ENCODE results near the gene ACSM4. TPM values are rescaled to one million over a fixed set of nuclear protein-coding genes. Genes with fewer than 3 reads are reported as not detected.
"Not testable (repeated sequence)": the region's sequence is repeated elsewhere in the genome, so short reads cannot be mapped to it uniquely, and the experiment has no call there.

Gene ACSM4
- total RNA-seq, 3 donors from 2014 or later (not counting 1 experiment from before 2014, with no cell fraction given): not detected

DNA sequence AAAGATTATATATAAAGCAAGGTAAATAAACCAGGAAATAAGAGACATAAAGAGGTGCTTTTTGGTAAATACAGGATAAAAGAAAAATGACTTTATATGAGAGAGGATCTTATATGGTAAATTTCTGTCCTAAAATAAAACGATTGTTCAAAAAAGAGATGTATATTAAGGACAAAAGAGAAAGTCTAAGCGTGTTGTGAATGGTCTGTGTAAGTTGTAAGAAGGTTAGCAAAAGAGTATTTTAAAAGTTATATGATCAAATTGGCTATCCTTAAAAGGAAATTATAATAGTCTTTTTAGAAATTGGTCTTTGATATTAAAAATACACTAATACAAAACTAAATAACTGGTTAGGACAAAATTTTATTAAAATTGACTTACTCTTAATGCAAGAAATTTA, 14.1 kb upstream of the ACSM4 start:
- Mint-ChIP-seq H3K4me1 (peaks cover 0 to 9% of the 10 kb centered on the region in 2 donors), H3K27me3 (ENCODE audit: low read depth in 2 of 2) (peaks cover 13 to 16% of the 10 kb centered on the region in 2 donors), H3K9me3 (peaks cover 6 to 9% of the 10 kb centered on the region in 2 donors), H3K36me3 (peaks cover 7% of the 10 kb centered on the region), H3K27ac (no peak overlapping the region), H3K4me3 (no peak overlapping the region)
- no peak for DNase-seq
- TF ChIP-seq CTCF (IDR thresholded peaks at IDR 0.05): no peak
- Histone ChIP-seq H3K4me3 (ENCODE audit: low read length) (no peak overlapping the region), H3K9me3 (ENCODE audit: control insufficient read depth, insufficient read depth, low read length) (no peaks in the 10 kb centered on the region), H3K27me3 (ENCODE audit: control insufficient read depth, insufficient read depth, low read length) (peaks cover 2% of the 10 kb centered on the region), H3K36me3 (ENCODE audit: control insufficient read depth, insufficient read depth, low read length) (no peaks in the 10 kb centered on the region), H3K27ac (ENCODE audit: low read length) (no peak overlapping the region), H3K4me1 (ENCODE audit: control insufficient read depth, insufficient read depth, low read length) (no peaks in the 10 kb centered on the region)
- ATAC-seq: no peak
- WGBS (ENCODE audit: insufficient coverage): 81% methylated on average over 2 of the region's 2 CpGs
- intact Hi-C loops (cut with micrococcal nuclease): no loop called here

DNA sequence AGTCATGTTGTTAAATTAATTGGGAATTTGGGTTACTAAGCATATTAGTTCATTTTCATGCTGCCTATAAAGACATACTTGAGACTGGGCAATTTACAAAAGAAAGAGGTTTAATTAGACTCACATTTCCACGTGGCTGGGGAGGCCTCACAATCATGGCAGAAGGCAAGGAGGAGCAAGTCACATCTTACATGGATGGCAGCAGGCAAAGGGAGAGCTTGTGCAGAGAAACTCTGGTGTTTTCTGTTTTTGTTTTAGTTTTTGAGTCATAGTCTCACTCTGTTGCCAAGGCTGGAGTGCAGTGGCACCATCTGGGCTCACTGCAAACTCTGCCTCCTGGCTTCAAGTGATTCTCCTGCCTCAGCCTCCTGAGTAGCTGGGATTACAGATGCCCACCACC, 13.3 kb upstream of the ACSM4 start:
- H3K4me1 Mint-ChIP-seq; H3K27ac ChIP-seq (ENCODE audit: low read length); H3K4me3 Mint-ChIP-seq; DNase-seq; H3K36me3 Mint-ChIP-seq; H3K36me3 ChIP-seq (ENCODE audit: control insufficient read depth, insufficient read depth, low read length); H3K4me3 ChIP-seq (ENCODE audit: low read length); intact Hi-C loops (cut with micrococcal nuclease); H3K9me3 ChIP-seq (ENCODE audit: control insufficient read depth, insufficient read depth, low read length); H3K27me3 ChIP-seq (ENCODE audit: control insufficient read depth, insufficient read depth, low read length); H3K4me1 ChIP-seq (ENCODE audit: control insufficient read depth, insufficient read depth, low read length); H3K27ac Mint-ChIP-seq; ATAC-seq; H3K9me3 Mint-ChIP-seq: not testable (repeated sequence)
- H3K27me3 Mint-ChIP-seq (ENCODE audit: low read depth in 2 of 2): peaks cover 9 to 16% of the 10 kb centered on the region in 2 donors
- WGBS (ENCODE audit: insufficient coverage): 31% methylated on average over 1 of the region's 1 CpG

- DNase-seq (no peak), ATAC-seq (no peak)
- peaks cover 0 to 9% of the 10 kb centered on the region in 2 donors for H3K4me1 Mint-ChIP-seq
- H3K36me3 ChIP-seq (ENCODE audit: control insufficient read depth, insufficient read depth, low read length): no peaks in the 10 kb centered on the region
- H3K27ac Mint-ChIP-seq: no peak overlapping the region
- intact Hi-C loops (cut with micrococcal nuclease): no loop called here
- WGBS (ENCODE audit: insufficient coverage): 64% methylated on average over 1 of the region's 2 CpGs
- no peak overlapping the region for H3K4me3 ChIP-seq (ENCODE audit: low read length)
- peaks cover 8 to 10% of the 10 kb centered on the region in 2 donors for H3K27me3 Mint-ChIP-seq (ENCODE audit: low read depth in 2 of 2)
- H3K4me1 ChIP-seq (ENCODE audit: control insufficient read depth, insufficient read depth, low read length): no peaks in the 10 kb centered on the region
- TF ChIP-seq CTCF (IDR thresholded peaks at IDR 0.05): no peak
- H3K9me3 ChIP-seq (ENCODE audit: control insufficient read depth, insufficient read depth, low read length): no peaks in the 10 kb centered on the region
- no peak overlapping the region for H3K4me3 Mint-ChIP-seq
- H3K9me3 Mint-ChIP-seq: no peaks in the 10 kb centered on the region
- H3K36me3 Mint-ChIP-seq: no peaks in the 10 kb centered on the region
- H3K27me3 ChIP-seq (ENCODE audit: control insufficient read depth, insufficient read depth, low read length): peaks cover 2% of the 10 kb centered on the region
- no peak overlapping the region for H3K27ac ChIP-seq (ENCODE audit: low read length)
Measured at GRCh38 chr12:7292300-7292699, 11.6 kb upstream of the ACSM4 start.

GRCh38 chr12:7293670-7294069, 10.2 kb upstream of the ACSM4 start:
- H3K4me3 Mint-ChIP-seq: no peak overlapping the region
- H3K9me3 Mint-ChIP-seq: no peaks in the 10 kb centered on the region
- H3K4me1 ChIP-seq (ENCODE audit: control insufficient read depth, insufficient read depth, low read length): no peaks in the 10 kb centered on the region
- no peak overlapping the region for H3K27ac Mint-ChIP-seq
- no peak for TF ChIP-seq CTCF (IDR thresholded peaks at IDR 0.05)
- H3K27me3 ChIP-seq (ENCODE audit: control insufficient read depth, insufficient read depth, low read length): peaks cover 2% of the 10 kb centered on the region
- H3K9me3 ChIP-seq (ENCODE audit: control insufficient read depth, insufficient read depth, low read length): no peaks in the 10 kb centered on the region
- DNase-seq (no peak), ATAC-seq (no peak)
- H3K36me3 Mint-ChIP-seq: no peaks in the 10 kb centered on the region
- H3K36me3 ChIP-seq (ENCODE audit: control insufficient read depth, insufficient read depth, low read length): no peaks in the 10 kb centered on the region
- H3K27me3 Mint-ChIP-seq (ENCODE audit: low read depth in 2 of 2): peaks cover 10 to 18% of the 10 kb centered on the region in 2 donors
- H3K27ac ChIP-seq (ENCODE audit: low read length): no peak overlapping the region
- intact Hi-C loops (cut with micrococcal nuclease): no loop called here
- WGBS (ENCODE audit: insufficient coverage): 71% methylated on average over 1 of the region's 1 CpG
- H3K4me3 ChIP-seq (ENCODE audit: low read length): no peak overlapping the region
- peaks cover 0 to 9% of the 10 kb centered on the region in 2 donors for H3K4me1 Mint-ChIP-seq

Data from natural killer cell (primary cell).